GM19395 (cell line): ENCODE measurements around the gene RAB19.

ENCODE experiments used
- ATAC-seq: cut with Tn5 transposase; IDR thresholded peaks from one replicate; pipeline ENCODE4 v1.9.1; 2021; ENCODE audit warnings: mild to moderate bottlenecking, moderate library complexity; ENCODE audit not compliant: unreplicated experiment

Gene RAB19

GRCh38 chr7:140403878-140404564 lies at the start of gene RAB19:
Gene RAB19 (plus strand): TSS chr7:140404058. CDS start chr7:140407647, 3,589 bp downstream.
- no peak for ATAC-seq

GRCh38 chr7:140358024-140358411 lies 45.8 kb upstream of the RAB19 start:
- ATAC-seq = no peak

- no peak for ATAC-seq
These were observed 45.3 kb upstream of the RAB19 start for GRCh38 chr7:140358412-140359051.

GRCh38 chr7:140360697-140361229 lies 43.1 kb upstream of the RAB19 start:
- ATAC-seq = no peak

GRCh38 chr7:140364819-140365218 lies 39.0 kb upstream of the RAB19 start:
- no peak for ATAC-seq

GRCh38 chr7:140367528-140367927 lies 36.3 kb upstream of the RAB19 start:
- no peak for ATAC-seq

GRCh38 chr7:140369294-140369693 lies 34.6 kb upstream of the RAB19 start:
- ATAC-seq = no peak

GRCh38 chr7:140375323-140375722 lies 28.5 kb upstream of the RAB19 start:
- ATAC-seq = no peak

- peak; percentile 66 for ATAC-seq
These were observed 27.7 kb upstream of the RAB19 start for GRCh38 chr7:140375892-140376730.

DNA sequence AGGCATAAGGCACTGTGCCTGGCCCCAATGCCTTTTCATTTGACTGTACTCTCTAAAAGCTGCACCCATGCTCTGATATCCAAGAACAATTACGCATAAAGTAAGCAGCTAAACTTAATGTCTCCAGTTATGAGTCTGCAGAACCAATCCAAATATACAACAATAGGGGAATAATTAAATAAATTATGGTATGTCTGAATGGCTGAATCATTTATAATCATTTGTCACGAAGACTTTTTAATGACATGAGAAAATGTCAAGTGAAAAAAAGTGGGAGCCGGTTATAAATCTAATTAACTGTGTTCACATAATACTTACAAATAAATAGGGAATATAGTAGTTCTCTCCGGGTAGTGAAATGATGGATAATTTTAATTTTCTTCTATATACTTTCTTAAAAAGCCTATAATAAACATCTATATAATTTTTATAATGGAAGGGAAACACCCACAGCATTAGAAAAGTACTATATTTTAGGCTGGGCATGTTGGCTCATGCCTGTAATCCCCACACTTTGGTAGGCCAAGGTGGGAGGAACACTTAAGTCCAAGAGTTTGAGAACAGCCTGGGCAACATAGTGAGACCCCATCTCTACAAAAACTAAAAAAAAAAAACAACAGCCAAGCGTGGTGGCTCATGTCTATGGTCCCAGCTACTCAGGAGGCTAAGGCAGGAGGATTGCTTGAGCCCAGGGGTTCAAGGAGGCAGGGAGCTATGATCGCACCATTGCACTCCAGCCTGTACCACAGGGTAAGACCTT lies 19.7 kb upstream of the RAB19 start:
- ATAC-seq = no peak

- ATAC-seq = no peak
These were observed 18.8 kb upstream of the RAB19 start for GRCh38 chr7:140384894-140385545.

- ATAC-seq = no peak
These were observed 14.4 kb upstream of the RAB19 start for GRCh38 chr7:140389445-140389844.

GRCh38 chr7:140390034-140390433 lies 13.8 kb upstream of the RAB19 start:
- peak; percentile 22 for ATAC-seq

GRCh38 chr7:140390466-140391190 lies 13.2 kb upstream of the RAB19 start:
- ATAC-seq = peak; percentile 83

DNA sequence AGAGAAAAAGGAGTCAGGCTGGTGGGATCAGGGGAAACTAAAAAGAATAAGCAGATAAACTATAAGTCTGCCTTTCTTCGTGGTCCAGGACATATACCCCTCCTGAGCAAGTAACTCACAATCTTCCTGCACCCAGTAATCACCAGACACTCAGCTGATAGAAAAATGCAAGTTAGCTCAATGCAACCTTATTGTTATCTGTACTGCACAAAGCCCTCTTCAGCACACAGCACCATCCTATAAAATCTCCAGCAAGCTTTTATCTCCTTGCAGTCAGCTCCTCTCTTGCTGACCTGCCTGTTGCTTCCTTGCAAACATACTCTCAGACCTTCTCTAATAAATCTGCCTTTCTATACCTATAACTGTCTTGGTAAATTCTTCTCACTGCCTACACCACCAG lies 12.2 kb upstream of the RAB19 start:
- no peak for ATAC-seq

- no peak for ATAC-seq
These were observed 10.0 kb upstream of the RAB19 start for GRCh38 chr7:140393756-140394306.

GRCh38 chr7:140397784-140398750 lies 5.8 kb upstream of the RAB19 start, which contains the start of gene SLC37A3:
Gene SLC37A3 (minus strand): TSS chr7:140398530. CDS start chr7:140382526, 16,004 bp downstream.
- ATAC-seq = peak; percentile 98

DNA sequence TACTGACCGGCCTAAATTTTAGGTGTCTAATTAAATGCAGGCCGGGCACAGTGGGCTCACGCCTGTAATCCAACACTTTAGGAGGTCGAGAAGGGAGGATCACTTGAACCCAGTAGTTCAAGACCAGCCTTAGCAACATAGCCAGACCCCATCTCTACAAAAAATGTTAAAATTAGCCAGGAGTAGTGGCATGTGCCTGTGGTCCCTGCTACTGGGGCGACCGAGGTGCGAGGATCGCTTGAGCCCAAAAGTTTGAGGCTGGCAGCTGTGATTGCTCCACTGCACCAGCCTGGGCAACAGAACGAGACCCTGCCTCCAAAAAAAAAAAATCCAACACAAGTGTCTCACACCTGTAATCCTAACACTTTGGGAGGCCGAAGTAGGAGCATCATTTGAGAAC lies 5.0 kb upstream of the RAB19 start:
- no peak for ATAC-seq
